Hematopoietic multipotent progenitor cell treated with erythropoietin and hydrocortisone succinate and interleukin-3 and kit ligand, for 6 days (in vitro differentiated cells): ENCODE results near the gene IRAG1.

Experiments
- DNase-seq: peaks from one replicate; pipeline ENCODE4 v3.0.0-alpha.2; 2015

Gene IRAG1

GRCh38 chr11:10645212-10645795 is 48.3 kb downstream of the IRAG1 start:
- no peak for DNase-seq
